Mucosa of descending colon (tissue), 3 donors: ENCODE results near the gene DMRTC1B. TPM values are rescaled to one million over a fixed set of nuclear protein-coding genes. Genes with fewer than 3 reads are reported as not detected.
A peak's percentile ranks its signal among the peaks of the same experiment; 100 is the strongest.
"Not testable (repeated sequence)": the region's sequence is repeated elsewhere in the genome, so short reads cannot be mapped to it uniquely, and the experiment has no call there.

Experiments used
- ATAC-seq: fragments of 200-7000 bp; cut with Tn5 transposase; one replicate; pipeline ENCODE4 v1.9.1; 2020; ENCODE audit warnings: mild to moderate bottlenecking, moderate library complexity
- DNase-seq, 3 donors: peaks; one replicate each; pipeline ENCODE4 v3.0.0-alpha.2; 2020
- H3K36me3 ChIP-seq: fragments of 200-600 bp; one replicate; pipeline ENCODE4 v1.8.0; 2021; ENCODE audit warnings: low read depth, mild to moderate bottlenecking
- H3K4me1 ChIP-seq: fragments of 200-600 bp; one replicate; pipeline ENCODE4 v1.8.0; 2021; ENCODE audit warnings: low read depth, mild to moderate bottlenecking
- H3K4me3 ChIP-seq: fragments of 200-600 bp; one replicate; pipeline ENCODE4 v1.8.0; 2021; ENCODE audit warnings: mild to moderate bottlenecking
- H3K9me3 ChIP-seq: fragments of 200-600 bp; one replicate; pipeline ENCODE4 v1.8.0; 2021; ENCODE audit warnings: mild to moderate bottlenecking
- CTCF ChIP-seq: fragments of 200-600 bp; IDR thresholded peaks from one replicate; pipeline ENCODE4 v1.8.0; 2022; ENCODE audit warnings: antibody characterized with exemption, mild to moderate bottlenecking
- intact Hi-C, 2 donors: fragments of 100-400 bp; cut with DNase I in 1 of 2; cut with micrococcal nuclease in 1 of 2; formaldehyde crosslinking; loops; one replicate each; pipeline versions ENCODE4 v1.11.0 to v1.11.1; 2022; cut with DNase I, micrococcal nuclease
- long read RNA-seq, 2 donors: library from polyadenylated mRNA; unstranded; transcript quantifications; one replicate each; pipeline ENCODE4 v2.0.0, GENCODE V29; 2019 to 2021
- total RNA-seq, 3 donors: library from RNA; stranded (reverse); fragmentation: NEBNext Ultra II Directional in 2 of 3; extraction: Animal tissue kit (Norgen Biotek cat#: 25700) in 2 of 3; gene quantifications; one replicate each; pipeline versions ENCODE4 v1.2.1 to v1.2.4, GENCODE V29; 2021 to 2023
- donor health status: DM: no; HTN: no; CAD: no; lungs with moderate emphysema.
- donor health status: DM: no; HTN: no; CAD: no.
- donor health status: DM: no; HTN: yes; CAD: no.

DMRTC1B gene, protein sequence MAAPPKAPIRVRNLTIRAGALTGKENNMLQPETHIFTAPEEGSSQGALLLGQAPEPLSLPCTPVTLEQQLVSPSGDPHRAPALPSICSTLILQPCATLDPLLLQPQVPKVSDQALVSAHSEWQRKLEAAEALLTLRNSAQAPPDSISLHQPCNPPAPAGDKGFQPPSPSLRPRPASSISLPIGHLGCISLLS
- total RNA-seq, result 1 to 10 TPM in 1 of 3 donors, not detected in 2; 1.5 TPM
- long read RNA-seq, donor 1, partial matches to known transcripts, result 0 of 1 reads
- long read RNA-seq, donor 1, other reads (novel, unspliced or antisense), result 1 of 1 reads
- long read RNA-seq, donor 2, result 0 reads

GRCh38 chrX:72776653-72777466 is at the start of gene DMRTC1B:
Gene DMRTC1B (plus strand): TSS chrX:72776890. CDS start chrX:72845136, 68,246 bp downstream.
- DNase-seq, intact Hi-C loops, H3K36me3 ChIP-seq, H3K4me3 ChIP-seq, H3K9me3 ChIP-seq, H3K4me1 ChIP-seq: not testable (repeated sequence)
- ATAC-seq, result peak; percentile 87

DNA sequence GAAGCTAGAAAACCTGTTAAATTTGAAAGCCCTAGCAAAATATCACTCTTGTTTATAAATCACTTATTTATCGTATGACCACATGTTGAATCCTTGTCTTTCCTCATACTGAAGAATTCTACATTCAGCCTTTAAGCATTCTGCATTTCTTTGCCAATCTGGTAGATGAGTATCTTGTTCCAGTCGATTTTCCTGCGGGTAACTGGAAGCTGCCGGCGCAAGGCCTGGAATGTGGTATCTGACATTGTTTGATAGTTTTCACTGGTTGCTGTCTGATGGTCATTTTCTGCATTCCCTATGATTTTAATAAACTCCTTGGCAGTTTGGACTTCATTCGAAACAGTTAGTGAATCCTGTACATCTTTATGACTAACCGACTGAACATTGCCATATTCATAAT is 48.8 kb upstream of the DMRTC1B start:
- Histone ChIP-seq H3K4me1 (no peaks in the 10 kb centered on the region), H3K4me3 (no peak overlapping the region), H3K9me3 (no peaks in the 10 kb centered on the region), H3K36me3 (no peaks in the 10 kb centered on the region)
- no peak for ATAC-seq
- TF ChIP-seq CTCF, result no peak
- intact Hi-C loops, result no loop called here
- DNase-seq, result no peak

GRCh38 chrX:72733636-72734035 is 43.1 kb upstream of the DMRTC1B start:
- ATAC-seq, H3K4me1 ChIP-seq, intact Hi-C loops, H3K4me3 ChIP-seq, H3K9me3 ChIP-seq, H3K36me3 ChIP-seq, DNase-seq: not testable (repeated sequence)

GRCh38 chrX:72735561-72735960 is 41.1 kb upstream of the DMRTC1B start:
- no peak for TF ChIP-seq CTCF

GRCh38 chrX:72745546-72745945 is 31.1 kb upstream of the DMRTC1B start:
- DNase-seq, ATAC-seq, H3K4me3 ChIP-seq, intact Hi-C loops, H3K4me1 ChIP-seq, H3K9me3 ChIP-seq, H3K36me3 ChIP-seq: not testable (repeated sequence)

More at GRCh38 chrX:72735561-72735960, 41.1 kb upstream of the DMRTC1B start:
- Histone ChIP-seq H3K36me3 (no peaks in the 10 kb centered on the region), H3K9me3 (no peaks in the 10 kb centered on the region), H3K4me1 (no peaks in the 10 kb centered on the region), H3K4me3 (no peak overlapping the region)
- no peak for DNase-seq
- intact Hi-C loops, result no loop called here
- ATAC-seq, result no peak

DNA sequence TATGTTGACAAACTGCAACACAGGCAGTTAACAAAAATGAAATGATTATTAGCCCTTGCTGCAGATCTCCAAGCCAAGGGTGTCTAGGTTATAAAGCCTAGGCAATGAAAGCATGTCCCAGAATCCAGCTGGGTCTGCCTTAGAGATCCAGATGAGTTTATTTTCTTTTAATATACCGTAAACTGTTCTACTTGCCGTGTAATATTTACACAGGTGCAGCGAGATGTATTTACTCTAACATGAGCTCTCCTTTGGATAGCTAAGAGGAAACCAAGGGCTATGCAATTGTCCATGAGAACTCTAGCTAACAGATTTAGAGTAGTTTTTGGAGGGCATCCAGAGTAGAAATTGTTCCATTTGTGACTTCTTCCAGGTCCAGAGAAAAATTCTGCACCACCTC is 28.1 kb upstream of the DMRTC1B start:
- intact Hi-C loops, DNase-seq, H3K4me1 ChIP-seq, H3K4me3 ChIP-seq, H3K36me3 ChIP-seq, H3K9me3 ChIP-seq: not testable (repeated sequence)
- ATAC-seq, result peak; percentile 38

DNA sequence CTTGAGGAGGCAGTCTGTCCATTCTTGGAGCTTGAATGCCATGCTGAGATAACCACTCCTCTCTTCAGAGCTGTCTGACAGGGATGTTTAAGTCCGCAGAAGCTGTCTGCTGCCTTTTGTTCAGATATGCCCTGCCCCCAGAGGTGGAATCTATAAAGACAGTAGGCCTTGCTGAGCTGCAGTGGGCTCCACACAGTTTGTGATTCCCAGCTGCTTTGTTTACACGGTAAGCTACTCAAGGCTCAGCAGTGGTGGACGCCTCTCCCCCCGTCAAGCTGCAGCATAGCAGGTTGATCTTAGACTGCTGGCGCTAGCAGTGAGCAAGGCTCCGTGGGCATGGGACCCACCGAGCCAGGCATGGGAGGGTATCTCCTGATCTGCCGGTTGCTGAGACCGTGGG is 16.2 kb upstream of the DMRTC1B start:
- H3K4me1 ChIP-seq, H3K9me3 ChIP-seq, intact Hi-C loops, H3K4me3 ChIP-seq, H3K36me3 ChIP-seq, ATAC-seq, DNase-seq: not testable (repeated sequence)

DNA sequence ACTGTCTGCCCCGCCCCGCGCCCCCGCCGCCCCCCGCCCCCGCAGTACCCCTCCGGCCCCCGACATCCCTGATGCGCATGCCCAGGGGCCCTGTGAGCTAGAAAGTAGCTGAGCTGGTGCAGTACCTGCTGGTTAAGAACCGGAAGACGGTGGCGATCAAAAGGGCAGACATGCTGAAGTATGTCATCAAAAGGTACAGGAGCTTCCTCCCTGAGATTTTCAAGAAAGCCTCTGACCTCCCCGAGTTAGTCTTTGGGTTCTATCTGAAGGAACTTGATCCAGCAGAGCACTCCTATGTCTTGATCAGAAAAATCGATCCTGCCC is 739 bp downstream of the DMRTC1B start:
- H3K4me1 ChIP-seq, H3K9me3 ChIP-seq, H3K4me3 ChIP-seq, DNase-seq, H3K36me3 ChIP-seq, intact Hi-C loops: not testable (repeated sequence)
- peak; percentile 80 for ATAC-seq

- ATAC-seq, result peak; percentile 35
- H3K4me3 ChIP-seq, DNase-seq, H3K36me3 ChIP-seq, intact Hi-C loops, H3K4me1 ChIP-seq, H3K9me3 ChIP-seq: not testable (repeated sequence)
Observed at GRCh38 chrX:72778146-72778545, 1.5 kb downstream of the DMRTC1B start.

DNA sequence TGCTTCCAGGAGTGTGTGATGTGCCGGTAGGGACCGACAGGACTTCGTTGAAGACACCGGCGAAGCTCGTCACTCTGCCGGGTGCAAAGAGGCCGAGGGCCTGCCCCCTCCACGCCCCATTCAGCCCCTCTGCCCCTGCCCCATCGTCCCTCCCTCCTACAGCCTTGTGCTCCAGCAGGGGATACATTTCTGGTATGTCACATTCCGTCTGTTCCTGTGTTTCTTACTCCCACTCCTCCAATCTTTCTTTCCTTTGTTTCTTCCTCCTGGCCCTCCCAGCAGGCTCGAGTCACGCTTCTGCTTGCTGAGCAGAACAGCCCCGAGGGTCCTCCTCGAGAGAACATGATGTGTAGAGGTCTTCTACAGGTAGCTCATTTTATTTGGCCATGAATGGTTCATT is 5.9 kb downstream of the DMRTC1B start, which contains the start of gene FAM236B:
Gene FAM236B, minus strand, starts transcription at position 101 of the 400 bp plus-strand sequence. Its CDS starts 100 bp downstream, at position 1.
- ATAC-seq, H3K9me3 ChIP-seq, H3K4me1 ChIP-seq, DNase-seq, intact Hi-C loops, H3K36me3 ChIP-seq, H3K4me3 ChIP-seq: not testable (repeated sequence)

GRCh38 chrX:72783365-72783936 is 6.8 kb downstream of the DMRTC1B start:
- H3K36me3 ChIP-seq, DNase-seq, H3K4me3 ChIP-seq, H3K4me1 ChIP-seq, H3K9me3 ChIP-seq, intact Hi-C loops, ATAC-seq: not testable (repeated sequence)

DNA sequence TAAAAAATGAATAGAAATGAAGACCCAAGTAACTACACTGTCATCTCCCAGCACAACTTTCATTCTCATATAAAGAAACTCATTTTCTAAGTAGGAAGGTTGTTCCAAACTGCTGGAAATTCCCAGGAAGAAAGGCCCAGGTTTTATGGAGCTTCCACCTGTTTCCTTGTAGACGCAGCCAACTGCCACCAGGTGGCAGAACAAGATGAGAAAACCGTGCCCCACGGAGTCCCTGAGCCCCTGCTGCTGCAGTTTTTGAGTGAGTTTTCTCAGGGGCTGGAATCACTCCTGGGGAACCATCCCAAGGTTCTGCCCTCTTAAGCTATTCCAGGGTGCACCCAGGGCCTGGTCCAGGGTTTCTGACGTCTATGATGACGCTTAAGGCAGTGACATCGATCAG is 7.3 kb downstream of the DMRTC1B start:
- H3K36me3 ChIP-seq, intact Hi-C loops, H3K4me3 ChIP-seq, H3K4me1 ChIP-seq, DNase-seq, H3K9me3 ChIP-seq: not testable (repeated sequence)
- ATAC-seq, result peak; percentile 75
